Measurements from ENCODE around the gene DCST2. TPM values are rescaled to one million over a fixed set of nuclear protein-coding genes. Genes with fewer than 3 reads are reported as not detected.

DCST2 gene
- total RNA-seq = 1 to 10 TPM; 1.1 to 2.6 (median 1.6) TPM
- total RNA-seq (2013) = 0.28 TPM
- 0 to 3.3 (median 1.3) reads per million in 29 experiments for total RNA-seq

DNA sequence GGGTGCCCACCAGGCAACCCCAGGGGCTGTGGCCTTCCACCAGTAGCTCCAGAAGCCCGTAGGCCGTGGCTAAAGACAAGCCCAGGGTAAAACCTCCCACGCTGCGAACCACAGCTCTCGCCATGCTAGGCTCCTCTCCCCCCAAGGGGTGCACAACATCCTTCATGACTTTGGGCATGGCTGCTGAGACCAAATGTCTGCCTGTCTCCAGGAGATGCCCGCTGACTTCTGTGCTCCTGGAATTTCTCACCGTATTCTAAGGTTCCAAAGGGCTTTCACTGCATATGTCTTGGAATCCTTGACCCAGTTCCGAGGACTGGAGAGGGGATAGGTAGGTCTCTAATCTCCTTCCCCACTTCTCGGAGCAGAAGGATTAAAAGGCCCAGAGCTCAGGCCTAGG, at the start of gene DCST2, which contains the start of gene DCST1:
Gene DCST2, minus strand, starts transcription at position 258 of the 400 bp plus-strand sequence. Its CDS starts 80 bp downstream, at position 178.
Gene DCST1, plus strand, starts transcription at position 301 of the 400 bp plus-strand sequence. CDS start 213 bp downstream, outside the sequence.
- Histone ChIP-seq H3K27ac (ENCODE audit: low read length) (no peak within 1 kb of the TSS), H3K27me3 (replicated peaks in 1 of 2; ENCODE audit: control insufficient read depth in 2 of 2, extremely low read depth in 1 of 2, insufficient read depth in 2 of 2, low read length in 1 of 2) (peaks cover 0 to 21% of the 10 kb centered on the region in 2 experiments), H3K4me3 (ENCODE audit: control insufficient read depth in 1 of 2, extremely low read depth in 1 of 2, low read length in 1 of 2) (no peak within 1 kb of the TSS), H3K36me3 (ENCODE audit: control insufficient read depth in 2 of 2, extremely low read depth in 1 of 2, insufficient read depth in 1 of 2, low read length in 1 of 2) (no peaks in the 10 kb centered on the region), H3K9me3 (no peaks in the 10 kb centered on the region), H3K4me1 (ENCODE audit: control insufficient read depth in 1 of 2, extremely low read depth in 1 of 2, insufficient read depth in 2 of 2, low read length in 2 of 2) (no peaks in the 10 kb centered on the region)
- DNase-seq (no peak), ATAC-seq (replicated peaks in 1 of 4) (no peak)
- Mint-ChIP-seq H3K27me3 (peaks cover 0 to 1% of the 10 kb centered on the region in 2 donors), H3K4me1 (no peaks in the 10 kb centered on the region), H3K4me3 (no peak within 1 kb of the TSS), H3K36me3 (no peaks in the 10 kb centered on the region), H3K9me3 (no peaks in the 10 kb centered on the region), H3K27ac (no peak within 1 kb of the TSS)
- ChIA-PET POLR2A (no interaction called here), CTCF (no interaction called here)
- 75% methylated on average over 5 of the region's 9 CpGs for WGBS (ENCODE audit: insufficient coverage)

GRCh38 chr1:155083052-155083541, 49.5 kb upstream of the DCST2 start:
- ChIA-PET POLR2A (interaction anchor here in 1 of 2 donors (0.5 to 0.6 kb wide), 2 partner anchors 11 to 25 kb away, joined by 3 to 5 read pairs; no protein-coding TSS in a partner anchor), CTCF (interaction anchor here (0.6 kb wide), 5 partner anchors 13 to 528 kb away, joined by 3 to 6 read pairs (median 4); partner anchors contain the start of genes ADAM15 (in 2 of the 2) and EFNA4 (in 1 of the 2))
- H3K36me3 ChIP-seq (ENCODE audit: control insufficient read depth in 2 of 2, extremely low read depth in 1 of 2, insufficient read depth in 1 of 2, low read length in 1 of 2) = no peaks in the 10 kb centered on the region
- no peak overlapping the region for H3K27ac ChIP-seq (ENCODE audit: low read length)
- peaks cover 49 to 80% of the 10 kb centered on the region in 2 experiments for H3K4me1 ChIP-seq (ENCODE audit: control insufficient read depth in 1 of 2, extremely low read depth in 1 of 2, insufficient read depth in 2 of 2, low read length in 2 of 2)
- ATAC-seq (replicated peaks in 1 of 4) (no peak), DNase-seq (no peak)
- Mint-ChIP-seq H3K4me3 (peak overlapping the region in 1 of 3 donors; percentile 85), H3K4me1 (peaks cover 43 to 57% (median 51%) of the 10 kb centered on the region in 3 donors), H3K9me3 (no peaks in the 10 kb centered on the region), H3K27ac (no peak overlapping the region), H3K27me3 (peaks cover 25 to 37% of the 10 kb centered on the region in 2 donors), H3K36me3 (no peaks in the 10 kb centered on the region)
- 59% methylated on average over 5 of the region's 6 CpGs for WGBS (ENCODE audit: insufficient coverage)
- H3K9me3 ChIP-seq = no peaks in the 10 kb centered on the region
- no peak overlapping the region for H3K4me3 ChIP-seq (ENCODE audit: control insufficient read depth in 1 of 2, extremely low read depth in 1 of 2, low read length in 1 of 2)
- H3K27me3 ChIP-seq (replicated peaks in 1 of 2; ENCODE audit: control insufficient read depth in 2 of 2, extremely low read depth in 1 of 2, insufficient read depth in 2 of 2, low read length in 1 of 2) = peaks cover 2 to 62% of the 10 kb centered on the region in 2 experiments

DNA sequence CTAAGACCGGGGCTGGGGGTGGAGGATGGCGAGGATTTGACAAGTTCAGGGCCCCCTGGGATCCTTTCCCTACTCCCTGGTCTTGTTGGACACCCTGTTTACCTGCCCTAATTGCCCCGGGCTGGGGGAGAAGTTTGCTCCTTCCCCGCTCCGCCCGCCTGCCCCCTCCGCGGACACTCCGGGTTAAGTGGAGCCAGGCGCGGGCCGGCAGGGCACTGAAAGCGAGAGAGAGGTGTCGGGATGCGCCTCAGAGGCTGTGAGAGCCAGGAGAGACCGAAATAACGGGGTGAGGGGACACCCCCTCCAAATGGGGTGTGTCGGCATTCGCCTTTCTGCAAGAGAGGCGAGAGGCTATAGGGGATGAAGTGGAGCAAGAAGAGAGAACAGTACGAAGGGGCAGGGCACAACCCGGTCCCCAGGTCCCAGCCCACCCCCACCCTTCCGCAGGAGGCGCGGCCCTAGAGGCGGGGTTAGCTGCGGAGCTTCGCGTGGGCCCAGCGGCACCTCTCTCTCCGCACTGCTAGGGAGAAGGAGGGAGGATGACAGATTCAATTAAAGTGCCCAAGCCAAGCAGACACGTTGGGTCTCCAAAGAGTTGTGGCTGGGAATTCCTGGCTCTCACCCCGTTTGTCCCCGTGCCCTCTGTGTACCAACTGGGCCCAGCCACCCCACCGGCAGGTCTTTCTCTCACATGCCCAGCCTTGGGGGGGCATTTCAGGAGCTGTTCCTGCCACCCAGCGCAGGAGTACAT, 48.9 kb upstream of the DCST2 start:
- Mint-ChIP-seq H3K4me3 (peak overlapping the region; percentile 53 to 85 (median 54)), H3K4me1 (peaks cover 43 to 58% (median 51%) of the 10 kb centered on the region in 3 donors), H3K27ac (peak overlapping the region in 1 of 2 donors; percentile 57), H3K36me3 (no peaks in the 10 kb centered on the region), H3K9me3 (no peaks in the 10 kb centered on the region), H3K27me3 (peaks cover 25 to 37% of the 10 kb centered on the region in 2 donors)
- ATAC-seq (replicated peaks in 1 of 4) (no peak), DNase-seq (peak in 6 of 35 experiments; percentile 23 to 45 (median 28))
- no peaks in the 10 kb centered on the region for H3K36me3 ChIP-seq (ENCODE audit: control insufficient read depth in 2 of 2, extremely low read depth in 1 of 2, insufficient read depth in 1 of 2, low read length in 1 of 2)
- H3K4me3 ChIP-seq (ENCODE audit: control insufficient read depth in 1 of 2, extremely low read depth in 1 of 2, low read length in 1 of 2) = peak overlapping the region; percentile 24 to 51
- H3K9me3 ChIP-seq = no peaks in the 10 kb centered on the region
- ChIA-PET POLR2A (interaction anchor here in 1 of 2 donors (0.5 to 0.6 kb wide), 2 partner anchors 11 to 25 kb away, joined by 3 to 5 read pairs; no protein-coding TSS in a partner anchor), CTCF (interaction anchor here (0.6 kb wide), 5 partner anchors 12 to 528 kb away, joined by 3 to 6 read pairs (median 4); partner anchors contain the start of genes ADAM15 (in 2 of the 2) and EFNA4 (in 1 of the 2))
- WGBS (ENCODE audit: insufficient coverage) = 10% methylated on average over 17 of the region's 36 CpGs
- no peak overlapping the region for H3K27ac ChIP-seq (ENCODE audit: low read length)
- peaks cover 2 to 67% of the 10 kb centered on the region in 2 experiments for H3K27me3 ChIP-seq (replicated peaks in 1 of 2; ENCODE audit: control insufficient read depth in 2 of 2, extremely low read depth in 1 of 2, insufficient read depth in 2 of 2, low read length in 1 of 2)
- H3K4me1 ChIP-seq (ENCODE audit: control insufficient read depth in 1 of 2, extremely low read depth in 1 of 2, insufficient read depth in 2 of 2, low read length in 2 of 2) = peaks cover 52 to 80% of the 10 kb centered on the region in 2 experiments

- ATAC-seq (replicated peaks in 1 of 4) (no peak), DNase-seq (peak in 8 of 35 experiments; percentile 28 to 57 (median 38))
- peak overlapping the region; percentile 73 to 85 (median 78) for H3K4me3 Mint-ChIP-seq
- H3K9me3 Mint-ChIP-seq = no peaks in the 10 kb centered on the region
- peaks cover 59 to 77% of the 10 kb centered on the region in 2 experiments for H3K4me1 ChIP-seq (ENCODE audit: control insufficient read depth in 1 of 2, extremely low read depth in 1 of 2, insufficient read depth in 2 of 2, low read length in 2 of 2)
- H3K27ac Mint-ChIP-seq = peak overlapping the region in 1 of 2 donors; percentile 66
- no peaks in the 10 kb centered on the region for H3K36me3 Mint-ChIP-seq
- ChIA-PET POLR2A (no interaction called here), CTCF (interaction anchor here in 1 of 2 donors (1.1 kb wide), 1 partner anchor 31 kb away, joined by 5 read pairs; the partner anchor contains the start of gene ADAM15)
- no peaks in the 10 kb centered on the region for H3K9me3 ChIP-seq
- peak overlapping the region; percentile 24 to 51 for H3K4me3 ChIP-seq (ENCODE audit: control insufficient read depth in 1 of 2, extremely low read depth in 1 of 2, low read length in 1 of 2)
- 2% methylated on average over 52 of the region's 68 CpGs for WGBS (ENCODE audit: insufficient coverage)
- peaks cover 2 to 67% of the 10 kb centered on the region in 2 experiments for H3K27me3 ChIP-seq (replicated peaks in 1 of 2; ENCODE audit: control insufficient read depth in 2 of 2, extremely low read depth in 1 of 2, insufficient read depth in 2 of 2, low read length in 1 of 2)
- H3K4me1 Mint-ChIP-seq = peaks cover 43 to 61% (median 51%) of the 10 kb centered on the region in 3 donors
- H3K27me3 Mint-ChIP-seq = peaks cover 25 to 37% of the 10 kb centered on the region in 2 donors
- no peaks in the 10 kb centered on the region for H3K36me3 ChIP-seq (ENCODE audit: control insufficient read depth in 2 of 2, extremely low read depth in 1 of 2, insufficient read depth in 1 of 2, low read length in 1 of 2)
- no peak overlapping the region for H3K27ac ChIP-seq (ENCODE audit: low read length)
These were observed 48.1 kb upstream of the DCST2 start for GRCh38 chr1:155081472-155082300.

- DNase-seq (peak in 7 of 35 experiments; percentile 31 to 61 (median 34)), ATAC-seq (replicated peaks in 1 of 4) (no peak)
- 0% methylated on average over 32 of the region's 71 CpGs for WGBS (ENCODE audit: insufficient coverage)
- peak overlapping the region; percentile 27 to 51 for H3K4me3 ChIP-seq (ENCODE audit: control insufficient read depth in 1 of 2, extremely low read depth in 1 of 2, low read length in 1 of 2)
- Mint-ChIP-seq H3K4me3 (peak overlapping the region; percentile 73 to 85 (median 78)), H3K4me1 (peaks cover 40 to 56% (median 50%) of the 10 kb centered on the region in 3 donors), H3K9me3 (no peaks in the 10 kb centered on the region), H3K36me3 (no peaks in the 10 kb centered on the region), H3K27ac (no peak overlapping the region), H3K27me3 (peaks cover 25 to 37% of the 10 kb centered on the region in 2 donors)
- no peaks in the 10 kb centered on the region for H3K9me3 ChIP-seq
- H3K27me3 ChIP-seq (replicated peaks in 1 of 2; ENCODE audit: control insufficient read depth in 2 of 2, extremely low read depth in 1 of 2, insufficient read depth in 2 of 2, low read length in 1 of 2) = peaks cover 2 to 67% of the 10 kb centered on the region in 2 experiments
- H3K36me3 ChIP-seq (ENCODE audit: control insufficient read depth in 2 of 2, extremely low read depth in 1 of 2, insufficient read depth in 1 of 2, low read length in 1 of 2) = no peaks in the 10 kb centered on the region
- CTCF ChIA-PET = interaction anchor here in 1 of 2 donors (1.1 kb wide), 1 partner anchor 30 kb away, joined by 5 read pairs; the partner anchor contains the start of gene ADAM15
- peaks cover 64 to 70% of the 10 kb centered on the region in 2 experiments for H3K4me1 ChIP-seq (ENCODE audit: control insufficient read depth in 1 of 2, extremely low read depth in 1 of 2, insufficient read depth in 2 of 2, low read length in 2 of 2)
- no peak overlapping the region for H3K27ac ChIP-seq (ENCODE audit: low read length)
- POLR2A ChIA-PET = no interaction called here
These were observed 47.0 kb upstream of the DCST2 start for GRCh38 chr1:155080312-155081228.

All from T-cell (primary cell).